Heart right ventricle (tissue), 16 donors: ENCODE results near the gene CACNB1. TPM values are rescaled to one million over a fixed set of nuclear protein-coding genes. Genes with fewer than 3 reads are reported as not detected.

Experiments
- ATAC-seq, 8 donors: fragments of 200-7000 bp; cut with Tn5 transposase; one replicate each; pipeline ENCODE4 v1.9.1; 2020; ENCODE audit warnings: mild to moderate bottlenecking in 8 of 8, moderate library complexity in 8 of 8, moderate number of reproducible peaks in 1 of 8
- DNase-seq, 2 donors: peaks; one replicate each; pipeline ENCODE4 v3.0.0-alpha.2; 2020
- H3K27ac ChIP-seq, 10 donors: fragments of 200-600 bp; sonication (generic) in 2 of 10; one replicate each; pipeline versions ENCODE4 v1.5.0 to v1.8.0; 2020 to 2022; ENCODE audit warnings: mild to moderate bottlenecking in 3 of 10
- H3K27me3 ChIP-seq, 7 donors: fragments of 200-600 bp; one replicate each; pipeline ENCODE4 v1.8.0; 2021 to 2022; ENCODE audit warnings: mild to moderate bottlenecking in 2 of 7
- H3K36me3 ChIP-seq, 9 donors: fragments of 200-600 bp; sonication (generic) in 1 of 9; one replicate each; pipeline versions ENCODE4 v1.5.0 to v1.8.0; 2020 to 2022; ENCODE audit warnings: mild to moderate bottlenecking in 2 of 9
- H3K4me1 ChIP-seq, 9 donors: fragments of 200-600 bp; sonication (generic) in 1 of 9; one replicate each; pipeline versions ENCODE4 v1.5.0 to v1.8.0; 2020 to 2022; ENCODE audit warnings: mild to moderate bottlenecking in 4 of 9
- H3K4me3 ChIP-seq, 10 donors: fragments of 200-600 bp; sonication (generic) in 2 of 10; one replicate each; pipeline versions ENCODE4 v1.5.0 to v1.8.0; 2020 to 2022; ENCODE audit warnings: mild to moderate bottlenecking in 7 of 10, moderate library complexity in 2 of 10
- H3K9me3 ChIP-seq, 11 donors: fragments of 200-600 bp in 10 of 11; sonication (generic) in 2 of 11; one replicate each; pipeline versions ENCODE4 v1.5.0 to v1.8.0; 2013 to 2022; ENCODE audit warnings: mild to moderate bottlenecking in 2 of 11, control low read depth in 1 of 11, moderate library complexity in 1 of 11
- CTCF ChIP-seq, 9 donors: fragments of 200-600 bp; sonication (generic) in 2 of 9; IDR thresholded peaks; one replicate each; pipeline versions ENCODE4 v1.5.0 to v1.8.0; 2021 to 2022; ENCODE audit warnings: antibody characterized with exemption in 9 of 9, mild to moderate bottlenecking in 5 of 9, moderate library complexity in 1 of 9
- WGBS, 2 donors: extraction: QIAGEN DNeasy Blood & Tissue Kit; methylation state at CpG; one replicate each; pipeline ENCODE4 v1.1.7; 2013; ENCODE audit warnings: inconsistent platforms in 1 of 2; 5-methylcytosine and 5-hydroxymethylcytosine counted together
- intact Hi-C, 10 donors: fragments of 100-400 bp; cut with DNase I; formaldehyde crosslinking; loops; one replicate each; pipeline versions ENCODE4 v1.11.1 to v1.14.2; 2022
- polyA plus RNA-seq, 2 donors: library from polyadenylated mRNA; stranded (reverse); fragments of 200-250 nt; gene quantifications; one replicate each; pipeline ENCODE4 v1.2.3, GENCODE V29; 2013
- total RNA-seq, 10 donors: library from RNA; stranded (reverse); fragmentation: NEBNext Ultra II Directional in 3 of 10; extraction: Animal tissue kit (Norgen Biotek cat#: 25700) in 3 of 10; gene quantifications; one replicate each; pipeline versions ENCODE4 v1.2.1 to v1.2.4, GENCODE V29; 2021 to 2023
- donor health status: Arrhythmogenic right ventricular cardiomyopathy.
- donor health status: ischemic (EF 13 %, LVEDD 7.1; RV severe dilation, severe dysfunction).
- donor health status: healthy with polysubstance abuse.
- donor health status: DM: no; HTN: yes; CAD: no.
- donor health status: DM: no; HTN: no; CAD: no.
- donor health status: ischemic (EF 25% LVEDD 6.9; RV normal size, moderate dysfunction).
- donor health status: ischemic (EF 25% LVEDD 5.7; RV mildly dilated, moderate dysfunction).
- donor health status: healthy.
- donor health status: DM: yes; HTN: yes; CAD: no.
- donor health status: Ischemic cardiomyopathy.
- donor health status: ischemic (EF 35%, LVEDD 5.7; RV mildly dilated, moderate dysfunction).
- donor health status: nonischemic (EF 11% LVEDD 7.7; RV severe dilation, severe dysfunction).
- donor health status: DM: yes; HTN: yes; CAD: no.
- donor health status: PGD.
- donor health status: ischemic (EF 29% LVEDD 5.4; RV normal size, mild dysfunction).
- donor health status: nonischemic (EF 23%, LVEDD 6.1; RV moderate dilation, normal function).

The CACNB1 gene
- total and polyA plus RNA-seq, 12 donors, result 3.3 to 11.5 (median 5.3) TPM

- Histone ChIP-seq H3K27ac (no peak overlapping the region), H3K9me3 (no peaks in the 10 kb centered on the region), H3K4me1 (peaks cover 7 to 34% (median 25%) of the 10 kb centered on the region in 9 donors), H3K4me3 (no peak overlapping the region), H3K27me3 (peaks cover 14 to 51% (median 39%) of the 10 kb centered on the region in 7 donors), H3K36me3 (no peaks in the 10 kb centered on the region)
- no peak for DNase-seq
- 81 to 83% methylated on average over 9 of the region's 9 CpGs for WGBS, 2 donors
- no peak for ATAC-seq
- no peak for TF ChIP-seq CTCF (IDR thresholded peaks at IDR 0.05)
- intact Hi-C loops, result no loop called here
Observed at GRCh38 chr17:39222866-39223834, 25.7 kb upstream of the CACNB1 start.

- no peak for TF ChIP-seq CTCF (IDR thresholded peaks at IDR 0.05)
- intact Hi-C loops, result no loop called here
- H3K36me3 ChIP-seq, result no peaks in the 10 kb centered on the region
- peaks cover 7 to 34% (median 25%) of the 10 kb centered on the region in 9 donors for H3K4me1 ChIP-seq
- 62 to 65% methylated on average over 7 of the region's 7 CpGs for WGBS, 2 donors
- H3K27ac ChIP-seq, result no peak overlapping the region
- H3K4me3 ChIP-seq, result no peak overlapping the region
- H3K9me3 ChIP-seq, result no peaks in the 10 kb centered on the region
- DNase-seq, result no peak
- ATAC-seq, result no peak
- H3K27me3 ChIP-seq, result peaks cover 14 to 50% (median 29%) of the 10 kb centered on the region in 7 donors
Observed at GRCh38 chr17:39222151-39222550, 24.7 kb upstream of the CACNB1 start.

GRCh38 chr17:39221572-39221971 lies 24.1 kb upstream of the CACNB1 start:
- no peak for ATAC-seq
- WGBS, 2 donors, result 94 to 95% methylated on average over 6 of the region's 6 CpGs
- no peak overlapping the region for H3K27ac ChIP-seq
- TF ChIP-seq CTCF (IDR thresholded peaks at IDR 0.05), result no peak
- no peaks in the 10 kb centered on the region for H3K9me3 ChIP-seq
- intact Hi-C loops, result no loop called here
- DNase-seq, result no peak
- H3K4me3 ChIP-seq, result no peak overlapping the region
- peaks cover 14 to 45% (median 23%) of the 10 kb centered on the region in 7 donors for H3K27me3 ChIP-seq
- H3K36me3 ChIP-seq, result no peaks in the 10 kb centered on the region
- peaks cover 7 to 33% (median 22%) of the 10 kb centered on the region in 9 donors for H3K4me1 ChIP-seq

DNA sequence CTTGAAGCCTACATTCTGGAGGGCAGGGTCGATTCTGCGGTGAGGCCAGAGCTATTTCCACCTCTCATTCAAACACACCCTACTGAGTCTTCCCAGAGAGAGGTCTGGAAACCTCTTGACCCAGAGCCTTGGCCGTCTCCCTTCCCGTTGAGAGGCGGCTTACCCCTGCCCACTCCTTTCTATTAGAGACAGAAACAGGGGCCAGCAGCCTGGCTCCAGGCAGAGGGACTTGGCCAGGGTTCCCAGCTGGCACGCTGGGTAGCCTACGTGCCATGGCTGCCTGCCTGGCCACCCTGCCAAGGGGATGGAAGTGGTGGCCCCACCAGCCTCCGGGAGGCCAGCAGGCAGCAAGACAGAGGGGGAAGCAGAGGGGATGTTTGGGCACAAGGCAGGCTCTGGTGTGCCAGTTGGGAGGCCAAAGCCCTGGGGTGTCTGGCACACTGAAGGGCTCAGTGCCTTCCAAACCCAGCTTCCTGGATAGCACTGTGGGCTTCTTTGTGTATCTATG lies 22.2 kb upstream of the CACNB1 start:
- Histone ChIP-seq H3K27me3 (peaks cover 0 to 26% (median 6%) of the 10 kb centered on the region in 7 donors), H3K4me3 (no peak overlapping the region), H3K27ac (peak overlapping the region in 6 of 10 donors; percentile 3 to 63 (median 30)), H3K36me3 (no peaks in the 10 kb centered on the region), H3K4me1 (peaks cover 0 to 14% (median 4%) of the 10 kb centered on the region in 9 donors), H3K9me3 (no peaks in the 10 kb centered on the region)
- intact Hi-C loops, result no loop called here
- DNase-seq (peak in 1 of 2 donors; percentile 63), ATAC-seq (peak; percentile 23 to 83 (median 73))
- no peak for TF ChIP-seq CTCF (IDR thresholded peaks at IDR 0.05)
- WGBS, 2 donors, result 33 to 43% methylated on average over 8 of the region's 8 CpGs
